ENCODE measurements around the gene TESPA1. TPM values are rescaled to one million over a fixed set of nuclear protein-coding genes. Genes with fewer than 3 reads are reported as not detected.

Gene TESPA1
- total and polyA plus RNA-seq, 2 of the 8 experiments (the other 6 are each of a cell fraction or from before 2014, with no cell fraction given), result not detected

- CTCF ChIA-PET (ENCODE audit: partially characterized antibody), result interaction anchor here (0.9 to 6.1 kb wide), 4 partner anchors 11 to 232 kb away, joined by 3 to 40 read pairs (median 12); no protein-coding TSS in a partner anchor
- POLR2A ChIA-PET (ENCODE audit: partially characterized antibody), result no interaction called here
- TF ChIP-seq JUN (IDR thresholded peaks at IDR 0.05; ENCODE audit: low read depth, low read length) (no peak), KDM1A (IDR thresholded peaks at IDR 0.05; ENCODE audit: borderline replicate concordance, low read length) (no peak), ASH2L (IDR thresholded peaks at IDR 0.05; ENCODE audit: low read length) (no peak), SIRT6 (IDR thresholded peaks at IDR 0.05; ENCODE audit: low read length) (no peak), YY1 (IDR thresholded peaks at IDR 0.05; ENCODE audit: low read depth, low read length) (no peak), TAF7 (optimal IDR thresholded peaks at IDR 0.05; ENCODE audit: borderline replicate concordance, low read depth, low read length) (no peak), TEAD4 (IDR thresholded peaks at IDR 0.05; ENCODE audit: low read depth, low read length) (no peak), CBX5 (IDR thresholded peaks at IDR 0.05; ENCODE audit: low read depth, low read length) (no peak), NANOG (IDR thresholded peaks at IDR 0.05; ENCODE audit: insufficient read depth, low read depth, low read length, poor library complexity, severe bottlenecking) (no peak), SIX5 (IDR thresholded peaks at IDR 0.05; ENCODE audit: low read depth, low read length) (no peak), SRF (IDR thresholded peaks at IDR 0.05; ENCODE audit: low read depth, low read length) (no peak), EGR1 (IDR thresholded peaks at IDR 0.05; ENCODE audit: borderline replicate concordance, low read depth, low read length) (no peak), KDM4A (IDR thresholded peaks at IDR 0.05; ENCODE audit: low read depth, low read length, severe bottlenecking) (no peak), TCF12 (IDR thresholded peaks at IDR 0.05; ENCODE audit: low read depth, low read length) (no peak), ZNF274 (IDR thresholded peaks at IDR 0.05; ENCODE audit: borderline replicate concordance, extremely low read depth, low read length) (no peak), MAX (IDR thresholded peaks at IDR 0.05) (no peak)
Measured at GRCh38 chr12:54981796-54982195, 2.8 kb downstream of the TESPA1 start.

More at GRCh38 chr12:54981796-54982195, 2.8 kb downstream of the TESPA1 start:
- Histone ChIP-seq H2BK120ac (replicated peaks; ENCODE audit: low read depth, low read length) (no peak overlapping the region), H2BK12ac (ENCODE audit: low read depth, low read length) (no peak overlapping the region), H3K9me3 (ENCODE audit: insufficient read depth in 2 of 2, low read depth in 1 of 2, low read length in 1 of 2) (no peaks in the 10 kb centered on the region), H2AFZ (ENCODE audit: low read length) (no peak overlapping the region), H3K27ac (ENCODE audit: low read depth, low read length) (no peak overlapping the region), H2BK5ac (ENCODE audit: low read depth, low read length) (no peak overlapping the region), H3K36me3 (ENCODE audit: control insufficient read depth in 2 of 4, insufficient read depth in 4 of 4, low read length in 3 of 4) (no peaks in the 10 kb centered on the region), H3K18ac (ENCODE audit: extremely low read depth, low read length) (no peak overlapping the region), H2BK15ac (ENCODE audit: low read length) (no peak overlapping the region), H3K79me1 (ENCODE audit: low read depth, low read length) (no peaks in the 10 kb centered on the region), H3K9ac (replicated peaks in 1 of 4; ENCODE audit: extremely low read depth in 1 of 4, low read depth in 3 of 4, low read length in 3 of 4) (no peak overlapping the region), H2AK5ac (ENCODE audit: low read depth, low read length) (no peak overlapping the region), H3K23me2 (ENCODE audit: low read depth, low read length) (no peaks in the 10 kb centered on the region), H4K8ac (ENCODE audit: extremely low read depth, insufficient read depth, low read length) (no peak overlapping the region), H3K23ac (ENCODE audit: insufficient read length) (no peak overlapping the region), H3K79me2 (ENCODE audit: control insufficient read depth in 1 of 2, insufficient read depth in 2 of 2, low read length in 2 of 2) (no peaks in the 10 kb centered on the region), H4K5ac (ENCODE audit: insufficient read length, low read depth, low read length) (no peak overlapping the region), H3K4me1 (replicated peaks in 1 of 4; ENCODE audit: control insufficient read depth in 3 of 4, insufficient read depth in 4 of 4, low read length in 3 of 4) (peaks cover 0 to 3% (median 0%) of the 10 kb centered on the region in 4 experiments; a peak in 1 of 7 replicates), H3K14ac (ENCODE audit: insufficient read length) (no peak overlapping the region), H2BK20ac (ENCODE audit: low read length) (no peak overlapping the region), H3K4me3 (ENCODE audit: extremely low read depth in 1 of 4, insufficient read depth in 2 of 4, low read depth in 3 of 4, low read length in 4 of 4) (no peak overlapping the region), H3K4me2 (ENCODE audit: insufficient read depth in 1 of 2, low read depth in 2 of 2, low read length in 2 of 2) (no peak overlapping the region), H3K56ac (replicated peaks; ENCODE audit: insufficient read length, low read depth, low read length) (no peak overlapping the region), H4K20me1 (replicated peaks in 1 of 2; ENCODE audit: control insufficient read depth in 1 of 2, insufficient read depth in 2 of 2, low read length in 2 of 2) (no peaks in the 10 kb centered on the region), H4K91ac (replicated peaks; ENCODE audit: insufficient read length, low read length) (no peak overlapping the region), H3K4ac (replicated peaks; ENCODE audit: insufficient read length, low read depth, low read length) (no peak overlapping the region), H3K27me3 (replicated peaks in 1 of 4; ENCODE audit: control insufficient read depth in 3 of 4, extremely low read depth in 1 of 4, insufficient read depth in 3 of 4, low read length in 3 of 4) (no peaks in the 10 kb centered on the region)
- WGBS, 2 experiments (ENCODE audit: extremely low coverage in 1 of 2, insufficient coverage in 1 of 2, insufficient read length in 1 of 2, insufficient replicate concordance in 2 of 2, low coverage in 1 of 2, low lambda C conversion rate in 2 of 2, missing lambda C conversion rate in 1 of 2), result 86% methylated on average over 2 of the region's 2 CpGs; no CpG with 5 or more reads in 1 of the 2 experiments
- DNase-seq (ENCODE audit: low read depth in 1 of 2, low spot score in 2 of 2) (no peak), FAIRE-seq (no peak)
